Activated T-cell treated with anti-CD3 and anti-CD28 coated beads, Interleukin-2, amount 50 U/mL, for 48 hours (primary cell): Measurements from ENCODE around the gene HRNR.
"Not testable (repeated sequence)": the region's sequence is repeated elsewhere in the genome, so short reads cannot be mapped to it uniquely, and the experiment has no call there.

ENCODE experiments used
- DNase-seq, 2 experiments: peaks; one replicate each; pipeline ENCODE4 v3.0.0-alpha.2; 2020

HRNR gene

DNA sequence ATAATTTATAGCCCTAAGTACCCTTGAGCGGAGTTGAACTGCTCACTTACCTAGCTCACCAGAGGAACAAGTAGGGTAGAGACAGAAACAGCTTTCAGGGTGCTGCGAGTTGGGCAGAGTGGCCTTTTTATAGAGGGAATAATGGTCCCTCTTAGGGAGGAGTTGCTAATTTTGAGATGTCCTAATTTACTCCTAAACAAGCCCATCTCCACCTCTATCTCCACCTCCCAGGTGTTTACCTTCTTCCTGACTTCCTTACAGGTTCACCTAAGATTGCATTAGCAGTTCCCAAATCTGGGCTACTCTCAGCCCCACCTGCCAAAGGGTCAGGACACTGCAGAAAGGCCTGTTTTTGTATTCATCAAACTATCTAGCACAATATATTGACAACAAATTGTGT, at the start of gene HRNR:
Gene HRNR, minus strand, starts transcription at position 101 of the 400 bp plus-strand sequence. CDS start 940 bp downstream, outside the sequence.
- DNase-seq: no peak

DNA sequence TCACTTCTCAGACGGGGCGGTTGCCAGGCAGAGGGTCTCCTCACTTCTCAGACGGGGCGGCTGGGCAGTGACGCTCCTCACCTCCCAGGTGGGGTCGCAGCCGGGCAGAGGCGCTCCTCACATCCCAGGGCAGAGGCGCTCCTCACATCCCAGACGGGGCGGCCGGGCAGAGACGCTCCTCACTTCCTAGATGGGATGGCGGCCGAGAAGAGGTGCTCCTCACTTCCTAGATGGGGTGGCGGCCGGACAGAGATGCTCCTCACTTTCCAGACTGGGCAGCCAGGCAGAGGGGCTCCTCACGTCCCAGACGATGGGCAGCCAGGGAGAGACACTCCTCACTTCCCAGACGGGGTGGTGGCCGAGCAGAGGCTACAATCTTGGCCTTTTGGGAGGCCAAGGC, 32.4 kb upstream of the HRNR start:
- DNase-seq: not testable (repeated sequence)

DNA sequence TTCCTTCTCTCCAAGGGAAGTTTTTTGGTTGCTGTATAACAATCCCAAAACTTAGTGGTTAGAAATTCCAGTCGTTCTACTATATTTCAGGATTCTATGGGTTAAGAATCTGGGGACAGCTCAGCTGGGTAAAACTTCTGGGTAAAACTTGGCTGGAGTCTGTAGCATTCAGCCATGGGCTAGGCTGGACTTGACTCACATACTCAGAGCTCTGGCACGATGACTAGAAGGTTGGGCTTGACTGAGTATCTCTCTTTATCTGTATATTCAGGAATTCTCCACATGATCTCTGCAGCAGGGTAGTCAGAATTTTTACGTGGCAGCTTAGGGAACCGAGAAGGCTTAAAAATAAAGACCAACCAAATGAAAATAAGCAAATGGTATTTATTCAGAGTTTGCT, 28.2 kb upstream of the HRNR start:
- DNase-seq: no peak

DNA sequence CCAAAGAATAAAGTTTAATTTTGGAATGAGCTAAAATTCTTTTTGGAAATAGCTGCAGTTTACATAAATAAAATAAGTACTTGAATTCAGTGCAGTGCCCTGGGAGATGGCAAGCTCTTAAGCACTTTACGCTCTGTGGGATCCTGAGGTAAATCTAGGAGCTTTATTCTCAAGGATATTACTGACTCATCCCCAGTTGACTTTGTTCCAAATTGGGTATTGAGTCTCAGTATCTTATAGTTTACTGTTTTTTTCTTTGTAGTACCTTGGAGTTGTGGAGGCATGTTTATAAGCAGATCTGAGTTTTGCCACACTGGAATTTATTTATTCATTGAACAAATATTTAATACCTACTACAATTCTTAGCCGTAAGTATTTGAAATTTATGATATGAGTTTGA, 27.4 kb upstream of the HRNR start:
- no peak for DNase-seq

DNA sequence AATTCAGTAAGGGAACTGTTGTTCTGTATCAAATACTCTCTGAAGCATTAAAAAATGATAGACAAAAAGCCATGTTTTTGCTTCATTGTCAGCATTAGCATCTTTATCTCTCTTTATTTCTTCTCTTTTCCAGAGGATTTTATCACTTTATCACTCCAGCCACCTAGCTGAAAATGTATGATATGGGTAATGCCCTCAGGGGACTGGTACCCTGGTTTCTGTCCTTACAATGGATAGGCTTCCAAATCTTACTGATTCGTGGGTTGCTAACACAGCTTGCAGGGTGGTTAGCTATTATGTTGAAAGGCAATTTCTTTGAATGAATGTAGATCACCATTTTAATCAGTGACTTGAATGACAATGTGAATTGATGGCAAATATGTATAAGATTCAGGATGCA, 23.3 kb upstream of the HRNR start:
- DNase-seq: no peak

DNA sequence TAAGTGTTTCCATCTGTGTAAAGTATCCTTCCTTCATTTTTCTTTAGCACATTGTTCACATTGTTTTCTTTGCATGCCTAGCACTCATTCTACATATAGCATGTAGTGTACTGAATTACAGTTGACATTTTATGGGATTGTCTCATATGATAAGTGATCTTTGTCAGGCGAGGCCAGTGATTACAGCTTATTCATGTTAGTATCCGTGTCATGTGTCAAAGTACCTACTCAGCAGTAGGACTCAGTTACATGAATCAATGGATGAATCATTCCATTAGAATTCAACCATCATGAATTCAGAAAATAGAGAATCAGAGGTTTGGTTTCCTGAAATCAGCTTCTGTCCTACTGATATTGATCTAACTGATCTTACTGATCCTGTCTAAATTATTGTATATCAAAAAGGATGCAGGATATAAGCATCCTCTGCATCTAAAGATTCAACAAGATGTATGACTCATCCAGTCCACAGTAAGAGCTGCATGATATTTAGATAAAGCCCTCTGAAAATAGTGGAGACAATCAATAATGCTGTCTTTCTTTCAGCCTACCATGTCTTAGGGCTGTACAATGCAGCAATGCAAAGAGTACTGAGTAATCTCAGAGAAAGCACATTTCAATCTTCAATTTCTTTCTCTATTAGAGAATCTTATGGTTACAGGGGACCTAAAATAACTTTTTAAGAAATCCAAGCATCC, 20.7 kb upstream of the HRNR start:
- DNase-seq: no peak

DNA sequence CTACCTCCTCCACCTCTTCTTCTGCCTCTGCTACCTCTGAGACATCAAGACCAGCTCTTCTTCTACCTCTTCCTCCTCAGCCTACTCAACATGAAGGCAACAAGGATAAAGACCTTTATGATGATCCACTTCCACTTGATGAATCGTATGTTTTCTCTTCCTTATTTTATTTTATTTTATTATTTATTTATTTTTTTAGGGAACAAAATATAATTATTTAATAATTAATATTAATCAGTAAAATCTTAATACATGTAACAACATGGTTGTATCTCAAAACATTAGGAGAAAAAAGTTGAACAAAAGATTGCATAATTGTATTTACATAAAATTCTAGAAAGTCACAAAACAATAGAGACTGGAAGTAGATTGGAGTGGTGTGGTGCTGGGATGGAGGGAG, 13.1 kb upstream of the HRNR start:
- DNase-seq: no peak

DNA sequence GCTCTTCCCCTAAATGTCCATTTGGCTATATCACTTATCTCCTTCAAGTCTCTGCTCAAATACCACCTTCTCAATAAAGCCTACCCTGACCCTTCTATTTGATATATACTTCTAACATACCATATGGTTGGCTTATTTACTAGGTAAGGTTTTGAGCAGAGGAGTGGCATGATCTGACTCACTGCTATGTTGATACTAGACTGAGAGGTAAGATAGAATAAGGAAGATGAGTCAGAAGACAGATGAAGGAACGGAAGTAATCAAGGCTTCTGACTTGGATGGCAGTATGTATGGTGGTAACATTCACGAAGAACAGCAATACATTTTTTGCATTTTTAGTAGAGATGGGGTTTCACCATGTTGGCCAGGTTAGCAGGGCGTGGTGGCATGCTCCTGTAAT, 4.8 kb upstream of the HRNR start:
- no peak for DNase-seq

DNA sequence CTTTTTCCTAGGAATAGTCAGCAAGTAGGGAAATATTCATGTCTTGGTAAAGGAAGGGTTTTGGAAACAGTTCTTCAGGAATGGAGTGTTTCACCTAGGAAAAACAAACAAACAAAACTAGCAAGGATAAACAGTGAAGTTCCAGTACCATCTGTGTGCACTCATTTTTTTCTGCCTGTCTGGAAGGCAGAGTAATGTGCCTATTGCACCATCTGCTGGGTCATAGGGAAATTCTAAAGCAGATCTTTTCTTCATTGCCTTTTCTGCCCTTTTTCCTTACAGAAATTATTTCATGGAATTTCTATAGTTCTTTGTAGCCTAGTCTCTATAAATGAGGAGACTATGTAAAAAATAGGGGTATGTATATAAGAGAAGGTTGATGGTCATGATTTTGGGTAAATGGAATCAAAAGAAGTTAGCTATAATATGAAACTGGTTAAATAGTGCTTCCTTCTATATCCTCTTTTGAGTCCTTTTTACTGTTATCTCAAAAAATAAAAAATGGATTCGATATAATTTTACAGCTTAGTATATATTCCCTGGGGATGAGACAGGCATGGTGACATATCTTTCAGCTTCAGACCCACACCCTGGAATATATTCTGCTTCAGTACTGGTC, 3.4 kb upstream of the HRNR start:
- DNase-seq: no peak

DNA sequence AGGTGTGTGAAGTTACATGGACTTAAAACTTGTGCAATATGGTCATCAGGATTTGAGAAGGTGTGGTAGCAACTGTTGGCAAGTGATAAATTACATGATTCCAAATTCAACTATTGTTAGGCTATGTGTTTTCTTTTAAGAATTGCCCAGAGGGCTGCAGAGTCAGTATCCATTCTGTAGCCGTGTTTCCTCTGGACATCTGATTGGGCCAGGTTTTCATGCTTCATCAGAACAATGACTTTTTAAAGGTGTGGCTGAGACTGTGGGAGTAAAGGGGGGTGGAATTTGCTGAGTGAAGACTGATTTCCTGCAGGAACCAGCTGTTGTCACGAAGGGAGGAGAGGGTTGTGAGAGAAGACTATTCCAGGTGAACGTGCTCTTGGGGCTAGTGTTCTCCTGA, 1.7 kb upstream of the HRNR start:
- no peak for DNase-seq

DNA sequence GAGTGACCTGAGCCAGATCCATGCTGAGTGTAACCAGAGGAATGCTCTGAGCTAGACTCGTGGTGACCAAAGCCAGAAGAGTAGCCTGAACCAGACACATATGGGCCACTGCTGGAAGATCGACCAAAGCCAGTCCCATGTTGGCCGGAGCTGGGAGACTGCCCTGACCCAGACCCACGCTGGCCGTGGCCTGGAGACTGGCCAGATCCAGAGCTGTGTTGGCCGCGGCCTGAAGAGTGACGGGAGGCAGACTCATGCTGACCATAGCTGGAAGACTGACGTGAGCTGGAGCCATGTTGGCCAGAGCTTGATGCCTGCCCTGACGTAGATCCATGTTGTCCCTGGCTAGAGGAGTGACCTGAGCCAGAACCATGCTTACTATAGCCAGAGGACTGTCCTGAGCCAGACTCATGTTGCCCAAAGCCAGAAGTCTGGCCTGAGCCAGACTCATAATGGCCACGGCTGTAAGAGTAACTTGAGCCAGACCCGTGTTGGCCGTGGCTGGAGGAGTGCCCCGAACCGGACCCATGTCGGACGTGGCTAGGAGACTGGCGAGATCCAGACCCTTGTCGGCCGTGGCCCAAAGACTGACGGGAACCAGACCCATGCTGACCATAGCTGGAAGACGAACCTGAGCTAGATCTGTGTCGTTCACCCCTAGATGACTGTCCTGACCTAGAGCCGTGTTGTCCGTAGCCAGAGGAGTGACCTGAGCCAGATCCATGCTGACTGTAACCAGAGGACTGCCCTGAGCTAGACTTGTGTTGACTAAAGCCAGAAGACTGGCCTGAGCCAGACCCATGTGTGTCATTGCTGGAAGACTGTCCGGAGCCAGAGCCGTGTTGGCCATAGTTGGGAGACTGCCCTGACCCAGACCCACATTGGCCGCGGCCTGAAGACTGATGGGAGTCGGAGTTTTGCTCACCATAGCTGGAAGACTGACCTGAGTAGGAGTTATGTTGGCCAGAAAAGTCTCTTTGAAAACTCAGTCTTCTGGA, 3.5 kb downstream of the HRNR start:
- no peak for DNase-seq

DNA sequence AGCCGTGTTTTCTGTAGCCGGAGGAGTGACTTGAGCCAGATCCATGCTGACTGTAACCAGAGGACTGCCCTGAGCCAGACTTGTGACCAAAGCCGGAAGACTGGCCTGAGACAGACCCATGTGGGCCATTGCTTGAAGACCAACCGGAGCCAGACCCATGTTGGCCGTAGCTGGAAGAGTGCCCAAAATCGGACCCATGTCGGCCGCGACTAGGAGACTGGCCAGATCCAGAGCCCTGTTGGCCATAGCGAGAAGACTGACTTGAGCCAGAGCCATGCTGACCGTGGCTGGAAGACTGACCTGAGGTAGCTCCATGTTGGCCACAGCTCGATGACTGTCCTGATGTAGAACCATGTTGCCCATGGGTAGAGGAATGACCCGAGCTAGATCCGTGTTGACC, 4.6 kb downstream of the HRNR start:
- DNase-seq: not testable (repeated sequence)

DNA sequence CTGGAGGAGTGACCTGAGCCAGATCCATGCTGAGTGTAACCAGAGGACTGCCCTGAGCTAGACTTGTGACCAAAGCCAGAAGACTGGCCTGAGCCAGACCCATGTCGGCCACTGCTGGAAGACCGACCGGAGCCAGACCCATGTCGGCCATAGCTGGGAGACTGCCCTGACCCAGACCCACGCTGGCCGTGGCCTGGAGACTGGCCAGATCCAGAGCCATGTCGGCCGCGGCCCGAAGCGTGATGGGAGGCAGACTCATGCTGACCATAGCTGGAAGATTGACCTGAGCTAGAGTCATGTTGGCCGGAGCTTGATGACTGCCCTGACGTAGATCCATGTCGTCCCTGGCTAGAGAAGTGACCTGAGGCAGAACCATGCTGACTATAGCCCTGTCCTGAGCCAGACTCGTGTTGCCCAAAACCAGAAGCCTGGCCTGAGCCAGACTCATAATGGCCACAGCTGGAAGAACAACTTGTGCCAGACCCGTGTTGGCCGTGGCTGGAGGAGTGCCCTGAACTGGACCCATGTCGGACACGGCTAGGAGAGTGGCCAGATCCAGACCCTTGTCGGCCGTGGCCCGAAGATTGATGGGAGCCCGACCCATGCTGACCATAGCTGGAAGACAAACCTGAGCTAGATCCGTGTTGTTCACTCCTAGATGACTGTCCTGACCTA, 5.1 kb downstream of the HRNR start:
- no peak for DNase-seq

DNA sequence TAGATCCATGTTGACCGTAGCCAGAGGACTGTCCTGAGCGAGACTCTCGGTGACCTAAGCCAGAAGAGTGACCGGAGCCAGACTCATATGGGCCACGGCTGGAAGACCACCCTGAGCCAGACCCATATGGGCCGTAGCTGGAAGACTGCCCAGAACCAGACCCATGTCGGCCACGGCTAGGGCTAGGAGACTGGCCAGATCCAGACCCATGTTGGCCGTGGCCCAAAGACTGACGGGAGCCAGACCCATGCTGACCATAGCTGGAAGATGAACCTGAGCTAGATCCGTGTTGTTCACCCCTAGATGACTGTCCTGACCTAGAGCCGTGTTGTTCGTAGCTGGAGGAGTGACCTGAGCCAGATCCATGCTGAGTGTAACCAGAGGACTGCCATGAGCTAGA, 8.4 kb downstream of the HRNR start:
- DNase-seq: not testable (repeated sequence)

DNA sequence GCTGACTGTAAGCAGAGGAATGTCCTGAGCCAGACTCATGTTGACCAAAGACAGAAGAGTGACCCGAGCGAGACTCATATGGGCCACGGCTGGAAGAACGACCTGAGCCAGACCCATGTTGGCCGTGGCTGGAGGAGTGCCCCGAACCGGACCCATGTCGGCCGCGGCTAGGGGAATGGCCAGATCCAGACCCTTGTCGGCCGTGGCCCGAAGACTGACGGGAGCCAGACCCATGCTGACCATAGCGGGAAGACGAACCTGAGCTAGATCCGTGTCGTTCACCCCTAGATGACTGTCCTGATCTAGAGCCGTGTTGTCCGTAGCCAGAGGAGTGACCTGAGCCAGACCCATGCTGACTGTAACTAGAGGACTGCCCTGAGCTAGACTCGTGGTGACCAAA, 9.1 kb downstream of the HRNR start:
- not testable (repeated sequence) for DNase-seq

DNA sequence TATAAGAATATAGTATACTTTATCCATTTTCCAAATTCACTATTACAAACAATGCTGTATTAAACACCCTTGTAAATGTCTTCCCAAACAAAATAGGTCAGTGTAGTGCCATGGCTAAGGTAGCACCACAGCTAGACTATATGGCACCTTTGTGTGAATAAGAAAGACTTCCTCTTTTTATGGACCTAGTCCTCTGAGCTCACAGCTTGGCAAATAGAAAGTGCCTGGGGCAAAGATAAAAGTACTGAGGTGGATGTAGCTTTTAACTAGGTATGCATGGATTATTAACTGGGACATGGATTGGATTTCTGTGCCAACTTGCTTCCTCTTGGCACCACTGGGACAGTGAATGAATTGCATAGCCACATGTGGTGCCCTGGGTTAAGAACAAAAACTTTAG, 25.0 kb downstream of the HRNR start:
- no peak for DNase-seq

DNA sequence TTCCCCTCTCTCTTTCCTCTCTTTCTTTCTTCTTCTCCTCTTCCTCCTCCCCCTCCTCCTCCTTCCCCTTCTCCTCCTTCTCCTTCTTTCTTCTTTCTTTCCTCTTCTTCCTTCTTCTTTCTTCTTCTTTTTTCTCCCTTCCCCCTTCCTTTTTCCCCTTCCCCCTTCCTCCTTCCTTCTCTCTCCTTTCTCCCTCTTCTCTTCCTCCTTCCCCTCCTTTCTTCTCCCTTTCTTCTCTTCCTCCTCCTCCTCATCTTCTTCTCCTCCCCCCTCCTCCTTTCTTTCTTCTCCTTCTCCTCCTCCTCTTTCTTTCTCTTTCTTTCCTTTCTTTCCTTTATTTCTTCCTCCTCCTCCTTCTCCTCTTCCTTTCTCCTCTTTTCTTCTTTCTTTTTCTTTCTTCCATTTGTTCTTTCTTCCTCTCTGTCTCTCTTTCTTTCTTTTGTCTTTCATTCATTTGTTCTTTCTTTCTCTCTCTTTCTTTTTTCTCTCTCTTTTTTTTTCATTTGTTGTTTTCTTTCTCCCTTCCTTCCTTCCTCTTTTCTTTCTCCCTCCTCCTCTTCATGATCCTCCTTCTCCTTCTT, 26.5 kb downstream of the HRNR start:
- DNase-seq: no peak

DNA sequence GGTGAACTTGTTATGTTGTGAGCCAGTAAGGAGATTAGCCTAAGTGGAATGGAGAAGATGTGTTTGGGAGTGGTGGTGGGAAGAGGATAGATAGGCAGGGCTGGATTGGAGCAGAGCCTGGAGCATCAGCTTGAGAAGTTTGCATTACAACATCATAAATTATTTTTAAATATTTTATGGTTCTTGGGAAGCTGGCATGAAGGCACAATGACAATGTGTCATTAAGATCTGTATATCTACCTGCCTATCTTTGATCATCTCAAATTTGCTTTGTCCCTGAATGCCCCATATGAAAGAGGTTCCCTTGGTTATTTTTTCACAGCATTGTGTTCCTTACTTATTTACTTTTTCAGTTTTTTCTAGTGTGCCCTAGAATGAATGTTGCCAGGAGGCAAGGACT, 32.3 kb downstream of the HRNR start:
- no peak for DNase-seq

DNA sequence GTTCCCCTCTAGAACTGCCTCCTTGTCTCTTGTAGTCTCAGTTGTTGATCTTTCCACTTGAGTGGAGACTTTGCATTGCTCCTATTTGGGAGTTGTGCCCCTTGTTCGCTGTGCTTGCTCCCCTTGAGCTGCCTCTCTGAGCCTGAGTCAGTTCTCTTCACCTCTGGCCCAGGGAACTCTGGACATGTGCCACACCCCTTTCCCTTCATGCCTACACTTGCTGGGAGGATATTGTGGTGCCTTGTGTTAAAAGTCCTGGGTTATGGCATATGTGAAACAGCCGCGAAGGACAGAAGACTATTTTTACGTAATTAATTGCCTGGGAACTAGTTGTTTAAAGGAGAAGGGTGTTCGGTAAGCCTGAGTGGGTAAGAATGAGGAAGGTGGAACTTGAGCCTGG, 32.7 kb downstream of the HRNR start:
- DNase-seq: no peak

DNA sequence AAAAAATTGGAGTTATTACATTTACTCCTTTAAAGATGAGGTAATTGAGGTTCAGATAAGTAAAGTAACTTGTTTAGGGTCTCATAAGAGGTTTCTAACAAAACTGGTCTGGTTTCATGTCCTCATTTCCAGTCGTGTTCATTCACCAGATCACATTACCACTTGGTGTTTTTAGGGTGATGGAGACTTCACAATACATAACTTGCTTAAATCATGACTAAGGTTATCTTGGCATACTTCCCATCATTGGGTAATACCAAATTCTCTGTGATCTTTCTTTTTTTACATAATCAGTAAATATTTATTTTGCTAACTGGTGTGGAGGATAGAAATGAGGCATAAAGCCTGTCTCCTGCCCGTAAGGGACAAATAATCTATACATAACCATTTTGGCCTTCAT, 33.4 kb downstream of the HRNR start:
- no peak for DNase-seq

DNA sequence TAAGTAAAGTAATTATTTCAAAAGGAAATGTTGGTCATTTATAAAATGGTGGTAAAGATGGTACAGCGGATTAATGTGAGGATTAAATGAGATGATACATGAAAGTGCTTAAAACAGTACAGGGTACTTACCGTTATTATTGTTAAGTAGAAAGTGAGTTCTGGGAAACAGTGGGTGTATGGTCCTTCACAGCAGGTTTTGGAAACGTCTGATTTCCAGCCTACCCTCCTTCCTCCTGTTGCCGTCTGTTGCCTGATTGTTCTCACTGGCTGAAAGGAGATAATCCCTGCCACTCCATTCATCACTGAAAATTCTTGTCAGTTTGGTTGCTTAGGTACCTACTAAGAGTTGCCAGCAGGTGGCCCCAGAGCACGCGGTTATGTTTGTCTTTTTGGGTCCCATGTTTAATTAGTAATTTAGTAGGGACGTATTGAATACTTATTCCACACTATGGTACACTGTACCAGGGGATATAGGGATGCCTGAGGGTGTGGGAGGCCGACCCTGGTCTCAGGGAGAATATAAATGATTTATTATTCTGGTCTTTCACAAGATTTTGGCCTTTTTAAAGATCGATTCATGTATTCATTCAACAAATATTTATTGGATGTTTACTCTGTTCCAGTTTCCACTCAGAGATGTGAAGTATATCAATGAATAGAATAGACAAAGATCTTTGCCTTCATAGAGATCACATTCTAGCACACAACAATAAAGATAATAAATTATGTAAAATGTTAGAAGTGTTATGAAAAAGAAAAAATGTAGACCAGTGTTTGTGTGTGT, 34.1 kb downstream of the HRNR start:
- DNase-seq: peak; percentile 77 to 81
